ENCODE measurements around the gene ABCG5.

GRCh38 chr2:43840965-43841364 is 2.3 kb upstream of the ABCG5 start:
- TF ChIP-seq CTCF (IDR thresholded peaks at IDR 0.05; ENCODE audit: low read depth, low read length), result no peak
- TF ChIP-seq POLR2A (IDR thresholded peaks at IDR 0.05; ENCODE audit: extremely low read depth, insufficient read length), result no peak
- no peak for TF ChIP-seq MAX (IDR thresholded peaks at IDR 0.05; ENCODE audit: low read depth, low read length)

Measured in NB4 (cell line).